Measurements from ENCODE around the gene PACC1.
"Not testable (repeated sequence)": the region's sequence is repeated elsewhere in the genome, so short reads cannot be mapped to it uniquely, and the experiment has no call there.

PACC1 gene

DNA sequence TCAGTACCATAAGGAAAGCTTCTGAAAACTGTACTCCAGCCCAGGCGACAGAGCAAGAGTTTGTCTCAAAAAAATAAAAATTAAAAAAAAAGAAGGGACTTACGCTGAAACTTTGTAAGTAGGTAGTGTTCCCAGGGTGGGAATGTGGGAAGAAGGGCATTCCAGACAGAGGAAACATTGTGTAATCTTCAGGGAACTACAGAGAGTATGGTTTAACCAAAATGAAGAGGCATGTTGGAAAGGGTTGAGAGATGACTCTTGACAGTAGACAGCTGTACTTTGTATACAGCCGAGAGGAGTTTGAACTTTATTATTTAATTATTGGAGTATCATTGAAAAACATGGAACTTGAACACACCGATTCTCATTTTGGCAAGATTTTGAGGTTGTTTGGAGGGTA lies 86.4 kb downstream of the PACC1 start:
- DNase-seq (ENCODE audit: low read depth in 2 of 2): no peak

DNA sequence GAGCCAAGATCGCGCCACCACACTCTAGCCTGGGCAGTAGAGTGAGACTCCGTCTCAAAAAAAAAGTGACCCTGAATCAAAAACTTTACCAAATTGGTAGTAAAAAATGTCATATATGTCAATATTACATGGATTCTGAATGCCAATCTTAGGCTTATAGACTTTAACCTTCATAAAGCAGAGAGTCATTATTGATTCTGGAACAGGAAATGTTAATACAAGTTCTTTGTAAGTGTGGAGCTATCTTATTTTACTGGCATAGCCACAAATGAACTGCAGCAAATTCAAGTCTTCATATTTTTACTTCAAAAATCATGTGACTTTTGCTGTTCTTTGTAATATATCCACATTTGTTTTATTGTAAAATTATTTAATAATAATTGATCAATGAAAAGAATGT lies 88.1 kb downstream of the PACC1 start:
- DNase-seq (ENCODE audit: low read depth in 2 of 2): no peak

DNA sequence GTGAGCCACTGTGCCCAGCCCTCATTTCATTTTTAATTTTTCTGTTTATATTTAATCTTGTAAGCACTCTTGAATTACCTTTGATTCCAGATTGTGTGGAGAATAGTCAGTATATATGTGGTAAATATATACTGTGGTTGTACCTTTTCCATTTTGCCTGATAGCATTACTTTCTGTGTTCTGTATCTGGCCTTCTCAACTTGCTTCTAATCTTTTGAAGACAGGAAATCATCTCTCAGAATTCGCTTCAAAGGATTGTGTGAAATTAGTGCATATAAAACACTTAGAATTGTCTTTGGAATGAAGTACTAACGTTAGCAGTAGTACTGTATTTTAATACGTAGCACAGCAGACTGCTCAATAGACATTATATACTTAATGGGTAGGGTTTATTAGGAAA lies 91.6 kb downstream of the PACC1 start:
- DNase-seq (ENCODE audit: low read depth in 2 of 2): no peak

DNA sequence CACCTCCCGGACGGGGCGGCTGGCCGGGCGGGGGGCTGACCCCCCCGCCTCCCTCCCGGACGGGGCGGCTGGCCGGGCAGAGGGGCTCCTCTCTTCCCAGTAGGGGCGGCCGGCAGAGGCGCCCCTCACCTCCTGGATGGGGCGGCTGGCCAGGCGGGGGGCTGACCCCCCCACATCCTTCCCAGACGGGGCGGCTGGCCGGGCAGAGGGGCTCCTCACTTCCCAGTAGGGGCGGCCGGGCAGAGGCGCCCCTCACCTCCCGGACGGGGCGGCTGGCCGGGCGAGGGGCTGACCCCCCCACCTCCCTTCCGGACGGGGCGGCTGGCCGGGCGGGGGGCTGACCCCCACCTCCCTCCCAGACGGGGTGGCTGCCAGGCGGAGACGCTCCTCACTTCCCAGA lies 93.7 kb downstream of the PACC1 start:
- DNase-seq (ENCODE audit: low read depth in 2 of 2): not testable (repeated sequence)

DNA sequence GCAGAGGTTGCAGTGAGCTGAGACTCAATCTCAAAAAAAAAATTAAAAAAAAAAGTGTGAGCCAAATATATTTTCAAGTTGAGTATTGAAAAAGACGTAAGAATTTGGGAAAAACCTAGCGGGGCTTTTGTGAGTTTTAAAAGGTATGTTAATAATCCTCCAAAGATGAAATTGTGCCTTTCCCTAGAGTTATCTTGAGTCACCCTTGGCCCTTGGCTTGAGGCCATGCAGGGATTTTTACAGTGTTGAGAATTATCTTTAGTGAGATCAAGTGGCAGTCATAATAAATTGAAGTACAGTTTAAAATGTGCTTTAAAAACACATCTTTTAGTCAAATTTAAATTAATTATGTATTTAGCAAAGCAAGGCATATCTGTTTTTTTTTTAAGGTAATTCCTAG lies 96.8 kb downstream of the PACC1 start:
- DNase-seq (ENCODE audit: low read depth in 2 of 2): no peak

DNA sequence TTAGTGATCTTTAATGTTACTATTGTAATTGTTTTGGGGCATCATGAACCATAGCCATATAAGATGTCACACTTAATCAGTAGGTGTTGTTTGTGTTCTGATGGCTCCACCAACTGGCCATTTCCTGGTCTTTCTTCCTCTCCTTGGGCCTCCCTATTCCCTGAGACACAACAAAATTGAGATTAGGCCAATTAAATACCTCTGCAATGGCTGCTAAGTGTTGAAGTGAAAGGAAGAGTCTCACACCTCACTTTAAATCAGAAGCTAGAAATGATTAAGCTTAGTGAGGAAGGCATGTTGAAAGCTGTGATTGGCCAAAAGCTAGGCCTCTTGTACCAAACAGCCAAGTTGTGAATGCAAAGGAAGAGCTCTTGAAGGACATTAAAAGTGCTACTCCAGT lies 98.8 kb downstream of the PACC1 start:
- no peak for DNase-seq (ENCODE audit: low read depth in 2 of 2)

DNA sequence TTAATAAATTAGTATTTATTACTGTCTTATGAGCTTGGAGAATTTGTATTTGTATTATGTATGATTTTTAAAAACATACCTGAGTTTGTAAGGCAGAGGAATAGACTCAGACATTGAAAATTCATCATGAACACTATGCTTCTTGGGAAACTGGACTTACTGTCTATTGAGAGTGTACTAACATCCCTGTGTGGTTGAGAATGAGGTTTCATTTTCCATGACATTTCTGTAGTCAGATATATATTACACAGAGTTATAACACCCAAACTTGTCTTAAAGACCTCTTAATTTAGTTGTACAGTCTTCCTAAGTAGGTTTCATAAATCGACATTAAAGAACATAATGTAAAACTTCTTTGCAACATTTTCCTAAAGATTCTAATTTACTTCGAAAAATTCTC lies 99.5 kb downstream of the PACC1 start:
- no peak for DNase-seq (ENCODE audit: low read depth in 2 of 2)
